Activated CD4-positive, alpha-beta T cell treated with anti-CD3 and anti-CD28 coated beads, Interleukin-2, amount 10 ng/mL, durations not matched to agents 7 days and 5 days (primary cell): Measurements from ENCODE around the gene KRTAP5-8. TPM values are rescaled to one million over a fixed set of nuclear protein-coding genes. Genes with fewer than 3 reads are reported as not detected.

Experiments used
- total RNA-seq, 2 experiments: library from RNA; stranded (reverse); gene quantifications; one replicate each; pipeline ENCODE4 v1.2.3, GENCODE V29; 2021

Gene KRTAP5-8
- total RNA-seq, 2 experiments from 2014 or later: 0.17 TPM; not detected in 1

Other genes with a start within 250 kb of the KRTAP5-8 start
- gene DHCR7, start 89.6 kb upstream of the KRTAP5-8 start, total RNA-seq: 10 to 100 TPM; 29.5 to 30.1 TPM
- 100 to 1,000 TPM; 120 to 127 TPM for gene NADSYN1, start 84.8 kb upstream of the KRTAP5-8 start, total RNA-seq
- gene KRTAP5-7, start 10.8 kb upstream of the KRTAP5-8 start, total RNA-seq: under 1 TPM in 1 of 2 experiments, not detected in 1; 0.29 TPM
- gene KRTAP5-9, start 10.4 kb downstream of the KRTAP5-8 start, total RNA-seq: under 1 TPM; 0.19 to 0.35 TPM
- gene KRTAP5-10, start 27.5 kb downstream of the KRTAP5-8 start, total RNA-seq: not detected
- not detected for gene KRTAP5-11, start 44.9 kb downstream of the KRTAP5-8 start, total RNA-seq